MV-4-11 (cell line): ENCODE results near the gene DCANP1.

ENCODE experiments used
- DNase-seq: peaks from one replicate; lab custom pipeline; 2025; lab: John Stamatoyannopoulos, UW

The DCANP1 gene

DNA sequence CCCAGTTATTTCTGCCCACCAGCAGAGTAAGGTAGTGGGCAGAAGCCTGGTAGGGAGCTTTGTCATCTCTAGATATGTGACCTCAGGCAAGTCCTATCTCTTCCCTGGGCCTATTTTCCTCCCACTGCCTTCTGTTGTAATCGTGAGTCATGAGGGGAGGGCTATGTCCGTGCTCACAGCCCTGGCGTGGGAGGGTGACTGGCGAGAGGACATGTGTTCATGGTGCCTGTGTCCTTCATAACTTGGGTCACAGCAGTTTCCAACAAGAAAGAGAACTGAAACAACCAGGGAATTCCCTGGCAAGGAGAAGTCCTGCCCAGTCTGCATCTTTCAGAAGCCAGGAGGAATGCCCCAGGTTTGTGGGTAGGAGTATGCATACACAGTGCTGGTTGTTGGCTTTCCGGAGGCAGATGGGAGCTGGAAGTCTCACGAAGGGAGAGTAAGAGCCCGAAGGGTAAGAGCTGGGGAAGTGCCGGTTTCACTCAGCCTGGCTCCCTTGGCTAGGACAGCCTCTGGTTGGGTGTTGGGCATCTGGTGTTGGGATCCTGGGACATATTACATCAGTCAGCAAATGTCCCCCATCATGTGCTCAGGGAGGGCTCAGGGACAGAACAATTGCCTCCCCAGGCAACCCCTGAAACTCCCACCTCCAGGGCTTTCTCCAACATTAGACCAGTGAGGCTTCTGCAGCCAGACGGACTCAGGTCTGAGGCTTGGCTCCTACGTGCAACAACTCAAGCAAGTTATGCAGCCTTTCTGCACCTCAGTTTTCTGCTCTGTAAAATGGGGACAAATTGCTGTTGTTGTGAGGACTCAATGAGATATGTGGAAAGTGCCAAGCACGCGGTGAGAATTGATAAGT is 9.3 kb upstream of the DCANP1 start:
- peak; percentile 98 for DNase-seq

DNA sequence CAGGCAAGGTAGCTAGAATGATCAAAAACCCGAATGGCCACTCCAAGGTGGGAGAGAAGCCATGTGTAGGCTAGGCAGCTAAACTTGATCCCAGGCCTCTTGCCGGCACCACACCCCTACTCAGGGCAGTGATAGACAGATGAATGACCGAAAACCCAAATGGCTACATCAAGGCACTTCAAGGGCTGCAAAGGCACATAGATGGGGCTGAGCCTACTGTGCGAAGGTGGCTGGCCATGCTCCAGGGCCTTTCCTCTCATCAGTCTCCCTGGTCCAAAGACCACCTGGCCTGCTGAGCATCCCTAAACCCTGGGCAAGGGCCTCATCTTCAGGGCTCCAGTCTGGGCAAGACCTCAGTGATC is 8.7 kb upstream of the DCANP1 start:
- DNase-seq: no peak

DNA sequence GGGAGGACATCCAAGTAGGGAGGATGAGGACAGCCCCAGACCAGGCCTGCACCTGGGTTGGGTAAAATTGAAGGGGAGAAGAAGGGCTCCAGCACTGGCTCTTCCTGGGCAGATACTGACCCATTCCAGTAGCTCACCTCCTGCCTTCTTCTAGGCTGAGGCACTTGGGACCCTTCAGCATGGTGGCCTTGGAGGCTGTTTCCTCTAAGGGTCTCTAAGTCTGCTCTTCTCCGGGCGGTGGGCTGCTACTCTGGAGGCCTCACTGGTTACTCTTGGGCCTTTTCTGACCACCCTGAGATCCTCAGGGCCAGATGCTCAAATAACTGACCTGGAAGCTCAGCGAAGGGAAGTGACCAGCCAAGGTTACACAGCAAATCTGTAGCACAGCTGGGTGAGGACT is 7.8 kb upstream of the DCANP1 start:
- DNase-seq: no peak

DNA sequence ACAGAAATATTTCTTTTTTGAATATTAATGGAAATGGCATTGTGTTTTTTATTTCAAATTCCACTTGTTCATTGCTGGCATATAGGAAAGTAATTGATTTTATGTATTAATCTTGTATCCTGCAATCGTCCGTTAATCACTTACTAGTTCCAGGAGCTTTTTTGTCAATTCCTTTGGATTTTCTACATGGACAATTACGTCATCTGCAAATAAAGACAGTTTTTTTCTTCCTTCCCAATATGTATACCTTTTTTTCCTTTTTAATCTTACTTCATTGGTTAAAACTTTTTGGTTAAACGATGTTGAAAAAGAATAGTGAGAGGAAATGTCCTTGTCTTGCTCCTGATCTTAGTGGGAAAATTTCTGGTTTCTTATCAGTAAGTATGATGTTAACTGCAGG is 6.5 kb upstream of the DCANP1 start:
- DNase-seq: no peak

DNA sequence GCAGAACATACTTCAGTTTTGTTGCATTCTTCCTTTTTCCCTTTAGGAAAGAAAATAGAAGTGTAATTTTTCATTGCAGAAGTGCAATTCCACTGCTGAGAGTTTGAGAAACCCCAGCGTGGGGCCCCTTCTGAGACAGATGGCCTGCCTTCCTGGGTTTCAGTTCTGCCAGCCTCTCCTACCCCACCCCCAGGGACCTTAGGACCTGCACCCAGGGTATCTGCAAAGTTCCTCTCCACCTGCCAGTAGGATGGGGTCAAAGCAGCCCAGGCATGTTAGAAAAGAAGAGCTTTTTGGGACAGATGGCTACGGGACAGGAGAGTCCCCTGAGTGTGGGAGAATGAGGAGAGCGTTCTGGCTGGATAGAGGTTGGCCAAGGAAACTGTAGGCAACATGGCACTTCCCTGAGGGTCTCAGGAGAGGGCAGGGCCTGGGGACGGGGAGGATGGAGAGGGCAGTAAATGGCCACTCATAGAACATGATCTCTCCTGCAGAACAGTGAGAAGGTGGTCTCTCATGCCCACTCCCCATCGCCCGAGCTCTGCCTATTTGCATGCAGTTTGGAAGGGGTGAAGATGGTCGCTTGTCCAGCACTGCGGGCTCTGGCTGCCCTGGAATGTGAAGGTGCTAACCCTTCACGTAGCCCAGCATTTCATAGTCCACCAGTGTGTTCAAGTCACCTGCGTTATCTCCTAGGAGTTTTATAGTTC is 5.3 kb upstream of the DCANP1 start, which contains the start of gene TIFAB:
TSS of gene TIFAB (minus strand) at position 31 of the 710 bp plus-strand sequence. CDS start 2,412 bp downstream, outside the sequence.
- DNase-seq: peak; percentile 82

DNA sequence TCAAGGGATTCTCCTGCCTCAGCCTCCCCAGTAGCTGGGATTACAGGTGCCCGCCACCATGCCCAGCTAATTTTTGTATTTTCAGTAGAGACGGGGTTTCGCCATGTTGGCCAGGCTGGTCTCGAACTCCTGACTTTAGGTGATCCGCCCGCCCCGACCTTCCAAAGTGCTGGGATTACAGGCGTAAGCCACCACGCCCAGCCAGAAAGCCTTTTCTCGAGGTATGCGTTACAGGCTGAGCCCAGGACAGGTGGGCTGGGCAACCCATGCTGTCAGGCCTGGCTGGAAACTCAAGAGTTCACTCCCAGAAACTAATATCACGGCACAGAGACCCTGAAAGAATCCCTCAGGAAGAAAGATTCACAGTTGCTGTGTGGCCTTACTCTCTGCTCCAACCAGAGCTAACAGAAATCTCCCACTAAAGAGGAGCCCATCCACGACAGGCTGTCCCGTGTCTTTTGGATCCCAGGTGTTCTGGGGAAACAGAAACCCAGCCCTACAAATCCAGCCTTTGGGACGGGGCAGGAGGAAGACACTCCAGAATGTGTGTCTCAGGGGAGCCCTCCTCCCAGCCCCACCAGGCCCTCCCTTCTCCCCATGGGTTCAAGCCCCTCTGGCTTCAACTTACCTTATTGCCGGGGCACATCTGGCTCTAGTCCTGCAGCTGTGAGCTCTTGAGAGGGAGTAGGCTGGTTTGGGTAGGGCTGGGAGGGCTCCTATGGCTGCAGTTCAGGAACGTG is 4.6 kb upstream of the DCANP1 start:
- no peak for DNase-seq

DNA sequence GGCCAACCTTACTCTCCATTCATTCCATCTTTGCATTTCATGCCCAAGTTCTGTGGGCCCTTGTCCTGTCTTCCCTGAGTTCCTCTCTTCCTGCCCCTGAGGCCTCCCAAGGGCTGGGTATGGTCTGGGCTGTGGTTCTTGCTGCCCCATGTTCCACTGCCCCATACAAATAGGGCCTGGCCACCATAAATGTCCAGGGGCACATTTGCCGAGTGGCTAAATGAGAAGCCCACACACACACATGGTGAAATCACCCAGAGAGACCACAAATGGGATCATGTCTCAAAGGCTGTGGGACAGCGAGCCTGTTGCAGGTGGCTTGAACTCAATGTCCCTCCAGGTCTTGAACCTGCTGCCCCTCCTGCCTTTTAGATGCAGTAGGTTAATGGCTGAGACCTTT is 3.8 kb upstream of the DCANP1 start:
- DNase-seq: no peak

DNA sequence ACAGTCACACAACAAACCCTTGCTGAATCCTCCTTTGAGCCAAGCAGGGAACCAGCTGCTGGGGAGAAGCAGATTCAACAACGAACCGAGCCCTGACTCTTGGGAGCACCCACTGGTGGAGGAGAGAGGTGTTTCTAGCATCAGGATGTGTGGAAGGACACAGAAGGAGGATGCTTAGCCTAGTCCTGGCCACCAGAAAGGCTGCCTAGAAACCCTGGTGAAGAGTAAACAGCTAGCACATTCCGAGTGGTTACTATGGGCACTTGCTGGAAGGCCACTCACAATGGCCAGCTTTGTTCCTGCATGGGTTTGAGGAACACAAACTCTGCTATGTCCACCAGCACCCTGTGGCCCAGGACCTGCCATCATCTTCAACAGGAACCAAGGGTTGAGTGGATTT is 3.2 kb upstream of the DCANP1 start:
- no peak for DNase-seq

DNA sequence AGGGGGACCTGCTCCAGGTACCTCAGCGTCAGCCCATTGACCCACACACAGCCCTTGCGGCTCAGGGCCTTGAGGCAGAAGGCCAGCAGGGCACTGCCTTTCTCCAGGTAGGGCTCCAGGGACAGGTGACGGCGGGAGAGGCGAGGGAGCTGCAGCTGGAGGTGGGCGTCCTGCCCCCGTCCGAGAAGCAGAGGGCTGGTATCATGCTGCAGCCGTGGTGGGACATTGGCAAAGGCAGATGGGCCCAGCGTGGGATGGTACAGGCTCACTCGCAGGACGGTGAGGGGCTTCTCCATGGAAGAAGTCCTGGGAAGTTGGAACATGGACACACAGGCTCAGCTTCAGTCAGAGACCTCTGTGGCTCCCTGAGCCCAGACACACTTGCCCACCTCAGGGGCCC is 2.5 kb upstream of the DCANP1 start:
- no peak for DNase-seq

DNA sequence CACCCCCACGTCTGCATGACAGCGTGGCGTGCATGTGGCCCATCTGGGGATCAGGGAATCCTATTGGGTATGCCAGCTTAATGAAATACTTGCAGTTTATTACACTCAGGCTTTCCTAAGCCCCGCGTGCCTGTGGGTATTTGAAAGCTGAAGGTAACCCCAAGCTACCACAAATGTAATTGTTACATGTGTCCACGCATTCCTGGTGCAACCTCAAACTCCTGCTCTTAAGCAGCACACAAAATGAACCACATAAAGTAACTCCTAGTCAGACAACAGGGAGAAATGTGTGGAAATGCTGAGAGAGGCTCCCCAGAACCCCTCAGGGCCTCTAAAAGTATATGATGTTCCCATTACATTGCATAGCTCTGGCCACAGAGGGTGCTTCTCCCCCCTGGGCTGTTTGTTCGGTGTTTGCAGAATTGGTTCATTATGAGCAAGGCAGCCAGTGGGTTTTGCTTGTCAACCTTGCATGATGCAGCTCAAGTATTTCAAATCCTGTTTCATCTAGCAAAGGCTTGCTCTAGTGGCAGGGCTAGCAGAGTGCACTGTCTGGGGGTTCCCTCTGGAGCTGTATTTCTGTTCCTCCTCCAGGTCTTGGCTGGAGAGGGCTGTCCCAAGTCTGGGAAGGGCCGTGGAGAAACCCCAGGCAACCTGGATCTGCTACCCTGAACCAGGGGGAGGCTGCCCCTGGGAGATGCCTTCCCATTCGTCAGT is 1.8 kb upstream of the DCANP1 start:
- peak; percentile 22 for DNase-seq

DNA sequence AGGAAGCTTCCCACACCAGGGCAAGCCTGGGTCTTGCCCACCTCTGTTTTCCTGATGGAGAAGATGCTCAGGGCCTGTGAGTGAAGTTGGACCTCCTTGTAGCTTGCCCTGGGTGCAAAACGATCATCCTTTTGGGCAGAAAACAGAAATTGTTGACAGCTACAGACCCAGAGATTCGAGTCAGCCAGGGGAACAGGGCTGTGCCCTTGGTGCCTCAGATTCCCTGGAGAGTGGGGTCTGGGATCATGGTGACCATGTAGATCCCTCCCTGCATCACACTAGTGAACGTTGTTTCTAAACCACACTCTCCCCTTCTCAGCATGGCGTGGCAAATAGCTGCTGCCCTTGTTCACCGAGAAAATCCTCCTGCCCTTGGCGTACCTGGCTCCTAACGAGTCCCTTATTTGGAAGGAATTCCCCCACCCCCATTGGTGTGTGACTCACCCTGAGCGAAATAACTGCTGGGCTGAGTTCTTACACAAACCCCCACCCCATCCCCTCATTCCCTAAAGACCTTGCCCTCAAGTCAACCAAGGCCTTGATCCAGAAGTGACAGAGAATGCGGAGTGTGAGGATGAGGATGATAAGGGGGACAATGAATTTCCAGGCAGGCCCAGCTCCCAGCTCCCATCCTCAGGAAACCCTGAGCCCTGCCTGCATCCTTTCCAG is 1.1 kb upstream of the DCANP1 start:
- DNase-seq: no peak

DNA sequence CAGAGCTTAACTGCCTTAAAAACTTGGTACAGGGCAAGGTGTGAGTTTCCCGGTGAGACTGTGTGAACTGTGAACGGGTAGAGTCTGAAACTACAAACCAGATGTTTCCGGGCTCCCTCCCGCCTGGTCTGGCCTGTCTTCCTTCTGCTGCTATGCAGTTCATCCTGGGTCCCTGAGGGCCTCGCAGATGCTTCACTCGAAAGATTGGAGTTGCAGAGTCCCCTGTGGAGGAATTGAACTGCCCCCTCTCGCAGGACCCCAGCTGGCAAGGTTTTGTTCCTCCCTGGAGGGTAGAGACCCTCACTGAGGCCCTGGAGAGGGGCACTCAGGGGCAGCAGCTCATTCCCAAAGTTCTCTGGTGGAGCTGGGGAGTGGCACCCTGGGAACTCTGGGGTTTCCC is 533 bp downstream of the DCANP1 start:
- no peak for DNase-seq

DNA sequence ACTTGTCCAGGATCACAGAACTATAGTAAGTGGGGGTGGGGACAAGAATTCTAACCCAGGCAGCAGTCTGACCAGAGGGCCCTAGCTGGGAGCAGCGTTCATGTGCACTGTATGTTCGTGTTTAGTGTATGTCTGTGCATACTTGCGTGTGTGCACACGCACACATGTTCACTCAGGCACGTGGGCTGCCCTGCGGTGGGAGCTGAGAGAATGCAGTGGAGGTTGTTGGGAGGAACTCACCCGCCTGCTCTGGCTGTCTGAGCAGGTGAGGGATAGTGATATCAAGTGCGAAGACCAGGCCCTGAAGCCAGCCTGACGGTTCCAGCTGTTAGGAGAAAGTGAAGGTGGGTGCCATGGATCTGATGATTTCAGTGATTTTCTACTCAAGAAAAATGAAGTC is 942 bp downstream of the DCANP1 start:
- no peak for DNase-seq

DNA sequence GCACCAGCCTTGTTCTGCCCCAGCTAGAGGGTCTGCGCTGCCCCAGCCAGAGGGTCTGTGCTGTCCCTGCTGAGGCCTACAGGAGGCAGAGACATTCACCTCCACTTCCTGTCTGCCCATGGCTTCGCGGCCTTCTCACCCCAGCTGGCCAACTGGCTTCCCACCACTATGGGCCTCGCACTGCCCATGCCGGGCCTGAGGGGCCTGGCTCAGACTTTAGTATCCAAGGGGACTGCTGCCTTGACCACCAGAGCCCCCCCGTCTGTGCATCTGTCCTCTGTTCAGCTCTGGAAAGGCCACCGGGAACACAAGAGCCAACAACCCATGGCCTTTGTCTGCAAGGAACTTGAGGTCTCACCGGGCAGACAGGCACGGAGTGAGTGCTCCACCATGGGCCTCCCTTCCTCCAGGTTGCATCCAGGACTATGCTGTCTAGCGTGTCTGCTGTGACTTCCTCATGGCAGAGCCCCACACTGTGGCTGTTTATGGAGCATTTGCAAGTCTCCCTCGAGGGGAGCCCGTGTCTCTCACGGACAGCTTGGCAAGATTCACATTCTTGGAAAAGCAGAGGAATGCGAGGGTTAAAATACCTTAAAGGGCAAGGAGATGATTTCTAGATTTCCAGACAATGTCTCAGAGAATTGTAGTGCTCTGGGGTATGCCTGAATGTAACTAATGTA is 1.7 kb downstream of the DCANP1 start:
- peak; percentile 34 for DNase-seq

DNA sequence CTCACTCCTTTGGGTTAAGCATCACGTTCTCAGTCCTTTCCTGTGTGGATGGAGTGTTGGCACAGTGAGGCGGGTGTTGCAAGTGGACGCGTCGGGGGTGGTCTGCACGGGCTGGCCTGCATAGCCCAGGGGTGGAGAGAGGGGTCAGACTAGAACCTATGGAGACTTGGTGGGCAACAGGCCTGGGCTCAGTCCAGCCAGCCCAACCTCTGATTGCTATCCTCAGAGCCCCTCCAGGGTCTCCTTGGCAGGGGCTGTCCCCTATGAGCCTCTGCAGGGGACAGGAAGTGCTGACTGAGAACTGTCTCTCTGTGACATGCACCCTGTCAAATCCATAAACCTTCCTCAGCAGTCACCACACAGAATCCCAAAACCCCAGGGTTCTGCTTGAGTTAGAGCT is 2.3 kb downstream of the DCANP1 start:
- no peak for DNase-seq

DNA sequence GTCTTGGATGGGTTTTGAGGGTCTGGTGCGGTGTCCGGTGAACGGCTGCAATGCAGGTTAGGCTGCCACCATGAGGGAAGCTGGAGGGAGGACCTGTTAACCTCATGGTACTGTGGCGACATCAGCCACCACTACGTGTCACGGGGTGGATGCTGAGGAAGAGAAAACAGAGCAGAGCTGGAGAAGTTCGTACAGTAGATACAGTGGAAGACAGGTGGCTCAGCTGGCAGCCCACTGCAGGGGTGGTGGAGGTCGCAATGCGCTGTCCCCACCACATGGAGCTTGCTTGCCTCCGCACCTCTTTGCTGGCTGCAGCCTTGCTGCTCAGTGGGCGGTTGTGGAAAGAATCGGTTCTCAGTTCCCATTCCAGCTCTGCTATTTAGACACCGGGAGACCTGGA is 2.8 kb downstream of the DCANP1 start:
- DNase-seq: peak; percentile 69

DNA sequence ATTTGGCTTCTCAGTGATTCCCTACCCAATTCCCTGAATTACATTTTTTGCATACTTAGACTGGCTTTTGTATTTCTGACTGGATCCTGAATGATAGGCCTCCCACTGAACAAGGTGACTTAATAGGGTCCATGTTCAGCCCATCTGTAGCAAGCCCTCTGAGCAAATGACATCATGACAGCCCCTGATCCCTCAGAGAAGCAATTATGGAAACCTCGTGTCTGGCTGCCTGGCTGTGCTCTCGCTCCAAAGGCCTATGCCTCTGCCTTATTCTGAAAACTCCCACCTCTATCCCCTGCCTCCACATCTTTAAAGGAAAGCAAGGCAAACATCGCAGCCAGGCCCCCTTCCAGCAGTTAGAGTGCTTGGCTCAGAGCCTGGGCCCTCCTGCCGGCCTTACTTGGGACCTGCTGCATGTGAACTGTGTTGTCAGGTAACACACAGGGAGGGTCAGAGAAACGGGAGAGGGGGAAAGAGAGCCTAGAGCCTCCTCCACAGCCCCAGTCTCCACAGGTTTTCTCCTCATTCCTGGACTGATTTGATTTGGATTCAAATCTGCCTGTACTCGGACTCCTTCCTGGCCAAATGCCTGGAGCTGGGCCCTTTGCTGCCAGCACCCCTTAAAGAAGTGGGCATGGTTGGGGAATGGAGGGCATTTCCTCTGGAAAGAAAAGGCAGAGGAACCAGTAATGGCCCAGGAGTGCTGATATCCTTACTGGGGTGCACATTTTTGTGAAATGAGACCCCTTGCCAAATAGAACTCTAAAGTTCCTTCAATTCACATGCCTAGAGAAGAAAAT is 3.8 kb downstream of the DCANP1 start:
- no peak for DNase-seq

DNA sequence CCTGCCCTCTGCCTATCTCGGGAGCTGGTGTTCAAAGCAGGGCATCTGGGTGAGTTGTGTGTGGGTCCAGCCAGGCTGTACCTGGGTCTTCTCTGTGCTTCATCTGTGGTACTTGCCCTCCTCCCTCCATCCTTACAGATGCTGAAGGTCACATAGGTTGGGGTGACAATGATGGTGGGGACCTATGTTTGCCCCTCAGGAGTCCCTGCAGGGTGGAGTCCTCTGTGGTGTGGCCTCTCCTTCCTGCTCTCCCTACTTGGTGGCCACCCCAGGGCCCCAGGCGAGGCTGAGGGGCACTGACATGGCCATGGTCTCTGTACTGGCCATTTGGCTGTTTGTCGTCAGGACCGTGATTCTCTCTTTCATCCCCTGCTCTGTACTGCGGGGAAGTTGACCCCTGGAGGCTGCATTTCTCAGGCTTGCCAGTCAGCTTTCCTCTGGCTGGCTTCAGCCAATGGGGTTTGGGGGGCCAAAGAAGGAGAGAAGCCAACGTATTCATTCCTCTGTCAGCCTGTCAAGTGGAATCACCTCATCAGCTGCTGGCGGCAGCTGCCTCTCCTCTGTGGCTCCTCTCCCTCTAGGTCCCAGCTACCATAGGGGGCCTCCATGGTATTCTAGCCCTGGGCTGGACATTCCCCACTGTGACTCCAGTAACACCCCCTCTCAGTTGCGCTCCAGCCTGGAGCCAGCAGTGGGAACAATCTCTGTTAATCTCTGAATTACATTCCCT is 4.6 kb downstream of the DCANP1 start:
- no peak for DNase-seq

DNA sequence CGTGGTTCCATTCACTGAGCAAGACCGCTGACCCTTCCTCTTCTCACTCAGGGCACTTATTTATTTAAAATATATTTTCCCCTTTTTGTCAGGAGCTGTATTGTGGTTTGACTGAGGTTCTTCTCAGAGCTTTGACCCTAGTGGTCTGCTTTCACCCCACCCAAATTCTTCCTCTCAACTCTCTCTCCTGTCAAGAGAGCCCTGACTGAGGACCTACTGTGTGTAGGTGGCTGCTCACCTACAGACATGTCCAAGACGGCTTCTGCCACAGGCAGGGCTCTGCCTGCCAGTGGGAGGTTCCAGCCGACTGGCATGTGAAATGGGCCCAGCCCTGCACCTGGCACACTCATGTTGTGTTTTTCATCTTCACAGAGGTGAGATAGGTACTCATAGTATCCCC is 5.2 kb downstream of the DCANP1 start:
- no peak for DNase-seq
